HCT116 (cell line): Measurements from ENCODE around the gene B3GALNT2.

Source experiments
- CEBPB ChIP-seq: IDR thresholded peaks from 2 replicates; pipeline ENCODE4 v1.6.1; 2012; ENCODE audit warnings: low read depth
- CTCF ChIP-seq, 3 experiments: fragments of 200-600 bp in 1 of 3; sonication (generic) in 1 of 3; IDR thresholded peaks in 2 of 3; conservative IDR thresholded peaks in 1 of 3; 2 replicates each; pipeline ENCODE4 v1.5.1; 2012 to 2017; ENCODE audit warnings: low read depth in 2 of 3, low read length in 2 of 3, antibody characterized with exemption in 1 of 3, borderline replicate concordance in 1 of 3, control low read depth in 1 of 3, mild to moderate bottlenecking in 1 of 3, mixed read lengths in 1 of 3, mixed run types in 1 of 3, moderate library complexity in 1 of 3; ENCODE audit not compliant: insufficient read depth in 1 of 3
- EGR1 ChIP-seq: IDR thresholded peaks from 2 replicates; pipeline ENCODE4 v1.6.1; 2012; ENCODE audit warnings: low read depth
- EZH2 ChIP-seq: fragments of 200-600 bp; sonication (generic); IDR thresholded peaks from 2 replicates; pipeline ENCODE4 v1.6.1; 2017; ENCODE audit warnings: antibody characterized with exemption, mixed run types
- EZH2phosphoT487 ChIP-seq: fragments of 200-600 bp; IDR thresholded peaks from 2 replicates; pipeline ENCODE4 v1.6.1; 2018; ENCODE audit warnings: antibody characterized with exemption, borderline replicate concordance
- POLR2A ChIP-seq: IDR thresholded peaks from 2 replicates; pipeline ENCODE4 v1.7.0; 2011; ENCODE audit warnings: borderline replicate concordance; ENCODE audit not compliant: insufficient read depth, insufficient read length; ENCODE audit errors: extremely low read depth
- POLR2AphosphoS5 ChIP-seq: IDR thresholded peaks from 2 replicates; pipeline ENCODE4 v1.6.1; 2011; ENCODE audit warnings: mild to moderate bottlenecking, low read depth, low read length, moderate library complexity
- RAD21 ChIP-seq: IDR thresholded peaks from 2 replicates; pipeline ENCODE4 v1.6.1; 2012; ENCODE audit warnings: low read depth, mild to moderate bottlenecking
- SIN3A ChIP-seq: IDR thresholded peaks from 2 replicates; pipeline ENCODE4 v1.6.1; 2012; ENCODE audit warnings: low read depth
- SRF ChIP-seq: IDR thresholded peaks from 2 replicates; pipeline ENCODE4 v1.6.1; 2012; ENCODE audit warnings: low read depth
- ZBTB33 ChIP-seq: IDR thresholded peaks from 2 replicates; pipeline ENCODE4 v1.6.1; 2011; ENCODE audit warnings: mild to moderate bottlenecking, low read length, moderate library complexity; ENCODE audit not compliant: insufficient replicate concordance; ENCODE audit errors: extremely low read depth
- ZNF274 ChIP-seq: fragments of 200-500 bp; sonication (Bioruptor generic); IDR thresholded peaks from 2 replicates; pipeline ENCODE4 v1.6.1; 2014; ENCODE audit warnings: mild to moderate bottlenecking, low read depth, low read length, inconsistent platforms
- TF ChIP-seq, protein P1 (sequence below): IDR thresholded peaks from 2 replicates; pipeline ENCODE4 v1.6.1; 2012; ENCODE audit warnings: low read depth

DNA sequence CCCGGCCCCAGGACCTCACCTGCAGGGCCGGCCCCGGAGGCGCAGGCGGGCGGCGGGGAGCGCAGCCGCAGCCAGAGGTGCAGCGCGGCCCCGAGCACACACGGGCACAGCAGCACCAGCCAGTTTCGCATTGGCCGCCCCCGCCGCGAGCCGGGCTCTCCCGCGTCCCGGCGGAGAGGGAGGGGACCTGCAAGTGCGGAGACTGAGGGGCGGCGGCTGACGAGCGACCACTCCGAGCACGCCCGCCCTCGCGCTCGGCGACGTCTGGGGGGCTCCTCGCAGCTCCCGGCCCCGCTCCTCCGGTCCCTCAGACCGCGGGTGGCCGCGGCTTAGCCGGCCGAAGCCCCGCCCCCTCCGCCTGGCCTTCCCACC lies at the start of gene B3GALNT2:
- TF ChIP-seq POLR2A (no peak), CTCF (IDR thresholded peaks at IDR 0.05 in 2 of 3, conservative IDR thresholded peaks at IDR 0.05 in 1 of 3; ENCODE audit: borderline replicate concordance in 1 of 3, insufficient read depth in 1 of 3, low read depth in 2 of 3, low read length in 2 of 3) (no peak), EZH2 (no peak), ZNF274 (no peak), POLR2AphosphoS5 (peak; percentile 90), ZBTB33 (no peak), EZH2phosphoT487 (no peak), EGR1 (no peak), SRF (no peak; the same call in 1 of the 2 replicates), CEBPB (no peak), RAD21 (no peak), SIN3A (no peak)
- TF ChIP-seq, protein P1, sequence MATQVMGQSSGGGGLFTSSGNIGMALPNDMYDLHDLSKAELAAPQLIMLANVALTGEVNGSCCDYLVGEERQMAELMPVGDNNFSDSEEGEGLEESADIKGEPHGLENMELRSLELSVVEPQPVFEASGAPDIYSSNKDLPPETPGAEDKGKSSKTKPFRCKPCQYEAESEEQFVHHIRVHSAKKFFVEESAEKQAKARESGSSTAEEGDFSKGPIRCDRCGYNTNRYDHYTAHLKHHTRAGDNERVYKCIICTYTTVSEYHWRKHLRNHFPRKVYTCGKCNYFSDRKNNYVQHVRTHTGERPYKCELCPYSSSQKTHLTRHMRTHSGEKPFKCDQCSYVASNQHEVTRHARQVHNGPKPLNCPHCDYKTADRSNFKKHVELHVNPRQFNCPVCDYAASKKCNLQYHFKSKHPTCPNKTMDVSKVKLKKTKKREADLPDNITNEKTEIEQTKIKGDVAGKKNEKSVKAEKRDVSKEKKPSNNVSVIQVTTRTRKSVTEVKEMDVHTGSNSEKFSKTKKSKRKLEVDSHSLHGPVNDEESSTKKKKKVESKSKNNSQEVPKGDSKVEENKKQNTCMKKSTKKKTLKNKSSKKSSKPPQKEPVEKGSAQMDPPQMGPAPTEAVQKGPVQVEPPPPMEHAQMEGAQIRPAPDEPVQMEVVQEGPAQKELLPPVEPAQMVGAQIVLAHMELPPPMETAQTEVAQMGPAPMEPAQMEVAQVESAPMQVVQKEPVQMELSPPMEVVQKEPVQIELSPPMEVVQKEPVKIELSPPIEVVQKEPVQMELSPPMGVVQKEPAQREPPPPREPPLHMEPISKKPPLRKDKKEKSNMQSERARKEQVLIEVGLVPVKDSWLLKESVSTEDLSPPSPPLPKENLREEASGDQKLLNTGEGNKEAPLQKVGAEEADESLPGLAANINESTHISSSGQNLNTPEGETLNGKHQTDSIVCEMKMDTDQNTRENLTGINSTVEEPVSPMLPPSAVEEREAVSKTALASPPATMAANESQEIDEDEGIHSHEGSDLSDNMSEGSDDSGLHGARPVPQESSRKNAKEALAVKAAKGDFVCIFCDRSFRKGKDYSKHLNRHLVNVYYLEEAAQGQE, result no peak
